ENCODE results near the gene PILRA. TPM values are rescaled to one million over a fixed set of nuclear protein-coding genes. Genes with fewer than 3 reads are reported as not detected.

PILRA gene
- total RNA-seq, 2 donors from 2014 or later: 2.1 to 12.8 TPM

- Mint-ChIP-seq H3K4me1 (peaks cover 2% of the 10 kb centered on the region), H3K27me3 (ENCODE audit: insufficient read depth) (peaks cover 42% of the 10 kb centered on the region), H3K27ac (no peak overlapping the region), H3K9me3 (no peaks in the 10 kb centered on the region), H3K4me3 (no peak overlapping the region), H3K36me3 (ENCODE audit: low read depth) (no peaks in the 10 kb centered on the region)
- no peaks in the 10 kb centered on the region for H3K27me3 ChIP-seq (ENCODE audit: control insufficient read depth, insufficient read depth, low read length, poor library complexity, severe bottlenecking)
- H3K27ac ChIP-seq (ENCODE audit: low read depth, low read length): no peak overlapping the region
- H3K9me3 ChIP-seq (ENCODE audit: control insufficient read depth, low read length): no peaks in the 10 kb centered on the region
- H3K4me3 ChIP-seq (ENCODE audit: low read length): no peak overlapping the region
- no peak overlapping the region for H3K9ac ChIP-seq (ENCODE audit: extremely low read depth, low read length, poor library complexity, severe bottlenecking)
- H3K4me1 ChIP-seq (ENCODE audit: control insufficient read depth, insufficient read depth, low read length): no peaks in the 10 kb centered on the region
- WGBS, 2 experiments (ENCODE audit: insufficient coverage in 1 of 2, insufficient read length in 1 of 2): 89 to 97% methylated on average over 5 of the region's 5 CpGs
- H3K36me3 ChIP-seq (ENCODE audit: control insufficient read depth, insufficient read depth, low read length): no peaks in the 10 kb centered on the region
- TF ChIP-seq, protein P1, sequence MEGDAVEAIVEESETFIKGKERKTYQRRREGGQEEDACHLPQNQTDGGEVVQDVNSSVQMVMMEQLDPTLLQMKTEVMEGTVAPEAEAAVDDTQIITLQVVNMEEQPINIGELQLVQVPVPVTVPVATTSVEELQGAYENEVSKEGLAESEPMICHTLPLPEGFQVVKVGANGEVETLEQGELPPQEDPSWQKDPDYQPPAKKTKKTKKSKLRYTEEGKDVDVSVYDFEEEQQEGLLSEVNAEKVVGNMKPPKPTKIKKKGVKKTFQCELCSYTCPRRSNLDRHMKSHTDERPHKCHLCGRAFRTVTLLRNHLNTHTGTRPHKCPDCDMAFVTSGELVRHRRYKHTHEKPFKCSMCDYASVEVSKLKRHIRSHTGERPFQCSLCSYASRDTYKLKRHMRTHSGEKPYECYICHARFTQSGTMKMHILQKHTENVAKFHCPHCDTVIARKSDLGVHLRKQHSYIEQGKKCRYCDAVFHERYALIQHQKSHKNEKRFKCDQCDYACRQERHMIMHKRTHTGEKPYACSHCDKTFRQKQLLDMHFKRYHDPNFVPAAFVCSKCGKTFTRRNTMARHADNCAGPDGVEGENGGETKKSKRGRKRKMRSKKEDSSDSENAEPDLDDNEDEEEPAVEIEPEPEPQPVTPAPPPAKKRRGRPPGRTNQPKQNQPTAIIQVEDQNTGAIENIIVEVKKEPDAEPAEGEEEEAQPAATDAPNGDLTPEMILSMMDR (conservative IDR thresholded peaks at IDR 0.05): no peak
- no peak for DNase-seq
These were observed 28.5 kb downstream of the PILRA start for GRCh38 chr7:100401811-100402210.

GRCh38 chr7:100402241-100402640 is 29.0 kb downstream of the PILRA start:
- Mint-ChIP-seq H3K27ac (no peak overlapping the region), H3K4me1 (peaks cover 5% of the 10 kb centered on the region), H3K4me3 (no peak overlapping the region), H3K36me3 (ENCODE audit: low read depth) (no peaks in the 10 kb centered on the region), H3K9me3 (no peaks in the 10 kb centered on the region), H3K27me3 (ENCODE audit: insufficient read depth) (peaks cover 39% of the 10 kb centered on the region)
- no peaks in the 10 kb centered on the region for H3K9me3 ChIP-seq (ENCODE audit: control insufficient read depth, low read length)
- H3K27me3 ChIP-seq (ENCODE audit: control insufficient read depth, insufficient read depth, low read length, poor library complexity, severe bottlenecking): no peaks in the 10 kb centered on the region
- TF ChIP-seq, protein P1 (conservative IDR thresholded peaks at IDR 0.05): no peak
- H3K4me1 ChIP-seq (ENCODE audit: control insufficient read depth, insufficient read depth, low read length): no peaks in the 10 kb centered on the region
- 95% methylated on average over 2 of the region's 2 CpGs; no CpG with 5 or more reads in 1 of the 2 experiments for WGBS, 2 experiments (ENCODE audit: insufficient coverage in 1 of 2, insufficient read length in 1 of 2)
- DNase-seq: no peak
- no peak overlapping the region for H3K4me3 ChIP-seq (ENCODE audit: low read length)
- no peak overlapping the region for H3K27ac ChIP-seq (ENCODE audit: low read depth, low read length)
- H3K9ac ChIP-seq (ENCODE audit: extremely low read depth, low read length, poor library complexity, severe bottlenecking): no peak overlapping the region
- H3K36me3 ChIP-seq (ENCODE audit: control insufficient read depth, insufficient read depth, low read length): no peaks in the 10 kb centered on the region

GRCh38 chr7:100406767-100407166 is 33.5 kb downstream of the PILRA start:
- H3K36me3 Mint-ChIP-seq (ENCODE audit: low read depth): no peaks in the 10 kb centered on the region
- H3K4me3 ChIP-seq (ENCODE audit: low read length): no peak overlapping the region
- H3K27me3 Mint-ChIP-seq (ENCODE audit: insufficient read depth): peaks cover 18% of the 10 kb centered on the region
- WGBS, 2 experiments (ENCODE audit: insufficient coverage in 1 of 2, insufficient read length in 1 of 2): 76 to 81% methylated on average over 3 to 6 of the region's 6 CpGs
- H3K9me3 Mint-ChIP-seq: no peaks in the 10 kb centered on the region
- TF ChIP-seq, protein P1 (conservative IDR thresholded peaks at IDR 0.05): no peak
- no peaks in the 10 kb centered on the region for H3K9me3 ChIP-seq (ENCODE audit: control insufficient read depth, low read length)
- H3K4me1 Mint-ChIP-seq: peaks cover 5% of the 10 kb centered on the region
- no peak overlapping the region for H3K27ac ChIP-seq (ENCODE audit: low read depth, low read length)
- H3K4me3 Mint-ChIP-seq: no peak overlapping the region
- no peak for DNase-seq
- H3K27ac Mint-ChIP-seq: no peak overlapping the region
- no peaks in the 10 kb centered on the region for H3K36me3 ChIP-seq (ENCODE audit: control insufficient read depth, insufficient read depth, low read length)
- H3K4me1 ChIP-seq (ENCODE audit: control insufficient read depth, insufficient read depth, low read length): no peaks in the 10 kb centered on the region
- peaks cover 25% of the 10 kb centered on the region for H3K27me3 ChIP-seq (ENCODE audit: control insufficient read depth, insufficient read depth, low read length, poor library complexity, severe bottlenecking)
- H3K9ac ChIP-seq (ENCODE audit: extremely low read depth, low read length, poor library complexity, severe bottlenecking): no peak overlapping the region
